Upper lobe of left lung (tissue), 4 donors: ENCODE results near the gene SPATA17.

Source experiments
- CTCF ChIP-seq, 6 experiments: fragments of 450-650 bp in 4 of 6; fragments of 200-600 bp in 2 of 6; sonication (generic) in 2 of 6; IDR thresholded peaks; one replicate each; pipeline ENCODE4 v1.5.1; 2016 to 2019; ENCODE audit warnings: antibody characterized with exemption in 6 of 6
- POLR2A ChIP-seq, 4 donors: fragments of 450-650 bp; IDR thresholded peaks; one replicate each; pipeline ENCODE4 v1.5.1; 2016 to 2017; ENCODE audit warnings: antibody characterized with exemption in 4 of 4, mild to moderate bottlenecking in 2 of 4

GRCh38 chr1:217681806-217682205 lies 50.7 kb downstream of the SPATA17 start:
- TF ChIP-seq CTCF (IDR thresholded peaks at IDR 0.05) (no peak), POLR2A (IDR thresholded peaks at IDR 0.05) (no peak)
